Endothelial cell of umbilical vein (primary cell): ENCODE data around the gene PLEKHA5. TPM values are rescaled to one million over a fixed set of nuclear protein-coding genes. Genes with fewer than 3 reads are reported as not detected.

ENCODE experiments used
- BruUV-seq: library from RNA; stranded (reverse); fragments of 400-500 nt; replicated peaks from 2 replicates; lab custom pipeline; 2021; lab: Mats Ljungman, UMichigan
- CTCF ChIA-PET: fragments of 300-600, 350-600 bp; sonication (Branson Sonifier 250); formaldehyde crosslinking; loops from one replicate; lab custom pipeline; 2021; ENCODE audit warnings: antibody characterized with exemption, inconsistent platforms; lab: Charles Lee
- POLR2A ChIA-PET: fragments of 300-600, 350-600 bp; sonication (Branson Sonifier 250); formaldehyde crosslinking; loops from one replicate; lab custom pipeline; 2021; ENCODE audit warnings: antibody characterized with exemption, inconsistent platforms; lab: Charles Lee
- DNase-seq: peaks from one replicate; pipeline ENCODE4 v3.0.0-alpha.2; 2011; ENCODE audit warnings: low read depth, low spot score
- FAIRE-seq: peaks from 2 replicates; lab custom pipeline; 2011; peaks lifted over from hg19 to GRCh38; lab: Jason Lieb, UNC
- H2AFZ ChIP-seq: 2 replicates; pipeline ENCODE4 v1.6.0; 2012; ENCODE audit warnings: low read depth, low read length, control low read depth, inconsistent platforms
- H3K27ac ChIP-seq: 2 replicates; pipeline ENCODE4 v1.5.1; 2011; ENCODE audit warnings: low read depth, mild to moderate bottlenecking, control low read depth, low read length, moderate library complexity; ENCODE audit not compliant: insufficient read depth
- H3K27me3 ChIP-seq, 2 experiments: 2 replicates each; pipeline versions ENCODE4 v1.6.0 to v1.6.1; 2011; ENCODE audit warnings: low read length in 2 of 2, mixed read lengths in 1 of 2; ENCODE audit not compliant: control insufficient read depth in 2 of 2, insufficient read depth in 2 of 2
- H3K36me3 ChIP-seq, 2 experiments: 2 replicates in 1 of 2; 3 replicates in 1 of 2; pipeline ENCODE4 v1.5.1; 2011; ENCODE audit warnings: low read length in 2 of 2, mild to moderate bottlenecking in 1 of 2, moderate library complexity in 1 of 2; ENCODE audit not compliant: control insufficient read depth in 2 of 2, insufficient read depth in 2 of 2; ENCODE audit errors: extremely low read depth in 1 of 2
- H3K4me1 ChIP-seq: 3 replicates; pipeline ENCODE4 v1.5.1; 2011; ENCODE audit warnings: mild to moderate bottlenecking, low read length; ENCODE audit not compliant: control insufficient read depth, insufficient read depth; ENCODE audit errors: extremely low read depth
- H3K4me2 ChIP-seq: 2 replicates; pipeline ENCODE4 v1.6.1; 2011; ENCODE audit warnings: low read length, control low read depth, mixed read lengths; ENCODE audit not compliant: insufficient read depth
- H3K4me3 ChIP-seq, 3 experiments: fragments of 200-600 bp in 1 of 3; sonication (generic), shearing (Covaris generic) in 1 of 3; replicated peaks in 1 of 3; 2 replicates each; pipeline ENCODE4 v1.5.1; 2011 to 2016; ENCODE audit warnings: control low read depth in 3 of 3, low read length in 3 of 3, mild to moderate bottlenecking in 2 of 3, inconsistent platforms in 1 of 3, low read depth in 1 of 3, moderate library complexity in 1 of 3; ENCODE audit not compliant: insufficient read depth in 1 of 3
- H3K79me2 ChIP-seq: 2 replicates; pipeline ENCODE4 v1.6.0; 2012; ENCODE audit warnings: low read length, inconsistent platforms; ENCODE audit not compliant: control insufficient read depth, insufficient read depth
- H3K9ac ChIP-seq: replicated peaks from 2 replicates; pipeline ENCODE3; 2011; ENCODE audit warnings: low read length, control low read depth; ENCODE audit not compliant: insufficient read depth; ENCODE audit errors: extremely low read depth
- H3K9me1 ChIP-seq: replicated peaks from 3 replicates; pipeline ENCODE4 v1.6.0; 2011; ENCODE audit warnings: mild to moderate bottlenecking, low read length; ENCODE audit not compliant: control insufficient read depth, insufficient read depth; ENCODE audit errors: extremely low read depth
- H3K9me3 ChIP-seq: replicated peaks from 2 replicates; pipeline ENCODE4 v1.5.1; 2012; ENCODE audit warnings: low read length, inconsistent platforms; ENCODE audit not compliant: control insufficient read depth, insufficient read depth
- H4K20me1 ChIP-seq: replicated peaks from 2 replicates; pipeline ENCODE3; 2011; ENCODE audit warnings: mild to moderate bottlenecking, low read length; ENCODE audit not compliant: control insufficient read depth, insufficient read depth; ENCODE audit errors: extremely low read depth
- CTCF ChIP-seq, 2 donors: IDR thresholded peaks; 1 replicate in 1 of 2; 2 replicates in 1 of 2; pipeline ENCODE4 v1.5.1; 2011; ENCODE audit warnings: low read length in 2 of 2, mild to moderate bottlenecking in 2 of 2, moderate library complexity in 2 of 2, control low read depth in 1 of 2, inconsistent platforms in 1 of 2, low read depth in 1 of 2; ENCODE audit not compliant: insufficient read depth in 1 of 2; ENCODE audit errors: extremely low read depth in 1 of 2
- EZH2 ChIP-seq: IDR thresholded peaks from 2 replicates; pipeline ENCODE4 v1.6.1; 2012; ENCODE audit warnings: borderline replicate concordance, low read depth, mild to moderate bottlenecking, moderate library complexity, low read length, inconsistent platforms; ENCODE audit not compliant: severe bottlenecking
- FOS ChIP-seq: IDR thresholded peaks from 2 replicates; pipeline ENCODE4 v1.6.1; 2011; ENCODE audit warnings: mild to moderate bottlenecking, low read length, moderate library complexity, borderline replicate concordance; ENCODE audit not compliant: insufficient read depth
- GATA2 ChIP-seq: IDR thresholded peaks from 2 replicates; pipeline ENCODE4 v1.7.0; 2011; ENCODE audit warnings: low read depth, mild to moderate bottlenecking, moderate library complexity, mixed read lengths, low read length; ENCODE audit not compliant: insufficient read length, insufficient read depth
- JUN ChIP-seq: IDR thresholded peaks from 2 replicates; pipeline ENCODE4 v1.6.1; 2011; ENCODE audit warnings: borderline replicate concordance, low read depth; ENCODE audit not compliant: insufficient read length, insufficient read depth
- MAX ChIP-seq: IDR thresholded peaks from 2 replicates; pipeline ENCODE4 v1.6.1; 2011; ENCODE audit not compliant: insufficient read depth, insufficient read length
- MYC ChIP-seq: IDR thresholded peaks from one replicate; pipeline ENCODE4 v1.6.1; 2011; ENCODE audit warnings: mild to moderate bottlenecking, low read depth, low read length
- POLR2A ChIP-seq: IDR thresholded peaks from 2 replicates; pipeline ENCODE4 v1.6.1; 2012; ENCODE audit warnings: low read depth, mild to moderate bottlenecking, control low read depth, low read length
- POLR2AphosphoS5 ChIP-seq: IDR thresholded peaks from 2 replicates; pipeline ENCODE4 v1.6.1; 2012; ENCODE audit warnings: low read depth, mild to moderate bottlenecking, control low read depth, low read length, moderate library complexity; ENCODE audit not compliant: insufficient read depth
- dilution Hi-C: fragments of 300-500 bp; cut with MboI; formaldehyde crosslinking; loops from one replicate; pipeline ENCODE4 v1.15.0; 2019; ENCODE audit warnings: low sequenced_read_pairs; ENCODE audit not compliant: extremely low pct_ligation_motif_present
- intact Hi-C: fragments of 100-400 bp; cut with micrococcal nuclease; formaldehyde crosslinking; loops from one replicate; pipeline ENCODE4 v1.10.0; 2022
- polyA plus RNA-seq, 4 experiments: library from polyadenylated mRNA; depleted of rRNA in 3 of 4; stranded (reverse) in 3 of 4; unstranded in 1 of 4; fragments of >200 nt; gene quantifications; 2 replicates each; pipeline versions ENCODE4 v1.2.1 to v1.2.3, GENCODE V29; 2011 to 2012; ENCODE audit warnings: missing spikeins in 1 of 4
- total RNA-seq: library from RNA; stranded (reverse); gene quantifications from 2 replicates; pipeline ENCODE4 v1.2.3, GENCODE V29; 2021

Gene PLEKHA5
- total and polyA plus RNA-seq, 2 donors (not counting 3 experiments of a cell fraction or from before 2014, with no cell fraction given), result 2.5 to 12.7 TPM

GRCh38 chr12:19415563-19415962, 286.0 kb downstream of the PLEKHA5 start:
- Histone ChIP-seq H3K4me1 (no peaks in the 10 kb centered on the region), H3K9ac (no peak overlapping the region), H3K27me3 (peaks cover 0 to 3% of the 10 kb centered on the region in 2 experiments), H3K9me3 (no peaks in the 10 kb centered on the region), H3K4me2 (no peak overlapping the region), H3K9me1 (no peaks in the 10 kb centered on the region), H2AFZ (no peak overlapping the region), H3K79me2 (no peaks in the 10 kb centered on the region), H3K4me3 (no peak overlapping the region), H4K20me1 (no peaks in the 10 kb centered on the region), H3K36me3 (no peaks in the 10 kb centered on the region), H3K27ac (no peak overlapping the region)
- DNase-seq (no peak), FAIRE-seq (no peak)
- TF ChIP-seq POLR2A (no peak), CTCF (IDR thresholded peaks at IDR 0.05; ENCODE audit: extremely low read depth in 1 of 2, insufficient read depth in 1 of 2, low read depth in 1 of 2, low read length in 2 of 2) (no peak), MYC (no peak), MAX (no peak), GATA2 (no peak), FOS (no peak), JUN (no peak), POLR2AphosphoS5 (no peak), EZH2 (no peak)
- intact Hi-C loops (no loop called here), dilution Hi-C loops (no loop called here)
- ChIA-PET CTCF (no interaction called here), POLR2A (no interaction called here)
- BruUV-seq, result no TSS peak
